ENCODE results near the gene SLC22A2.

The SLC22A2 gene

DNA sequence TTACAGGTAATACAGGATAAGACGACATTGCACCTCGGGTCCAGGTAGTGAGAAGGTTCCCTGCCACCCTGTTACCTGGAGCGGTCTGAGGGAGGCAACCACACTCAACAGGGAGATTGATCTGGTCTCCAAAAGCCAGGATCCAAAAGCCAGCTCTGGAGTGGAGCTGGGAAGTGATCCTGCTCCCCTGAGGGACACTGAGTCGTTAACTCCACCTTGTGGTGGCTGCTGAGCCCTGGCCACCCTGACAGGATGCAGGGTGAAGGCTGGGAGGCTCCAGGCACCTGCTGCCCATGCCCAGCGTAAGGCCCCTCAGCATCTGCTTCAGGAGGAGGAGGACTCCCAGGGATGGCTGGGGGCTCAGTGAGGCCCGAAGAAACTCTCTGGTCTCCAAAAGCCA is 38.7 kb upstream of the SLC22A2 start:
- Histone ChIP-seq H3K4me2 (ENCODE audit: low read length, poor library complexity, severe bottlenecking) (no peak overlapping the region), H2AFZ (ENCODE audit: low read depth, low read length) (no peak overlapping the region), H3K9ac (ENCODE audit: low read length) (no peak overlapping the region), H3K4ac (ENCODE audit: low read depth in 1 of 2, low read length in 2 of 2) (no peak overlapping the region), H3K9me3 (ENCODE audit: control insufficient read depth, low read length) (no peaks in the 10 kb centered on the region), H2BK5ac (ENCODE audit: low read depth, low read length, poor library complexity, severe bottlenecking) (no peak overlapping the region), H3K27ac (ENCODE audit: low read length, poor library complexity, severe bottlenecking) (no peak overlapping the region), H3K4me3 (ENCODE audit: insufficient read depth in 1 of 2, low read depth in 1 of 2, low read length in 2 of 2) (no peak overlapping the region), H3K27me3 (ENCODE audit: control insufficient read depth in 1 of 2, insufficient read depth in 1 of 2, low read length in 2 of 2) (no peaks in the 10 kb centered on the region), H4K8ac (ENCODE audit: low read length) (no peak overlapping the region), H2BK12ac (ENCODE audit: low read length in 2 of 2) (no peak overlapping the region), H3K14ac (ENCODE audit: low read length in 2 of 2) (no peak overlapping the region), H3K4me1 (ENCODE audit: control insufficient read depth, insufficient read depth, low read depth, low read length) (peaks cover 3% of the 10 kb centered on the region), H2BK15ac (ENCODE audit: low read depth, poor library complexity, severe bottlenecking) (no peak overlapping the region), H2AK5ac (ENCODE audit: low read length, severe bottlenecking) (no peak overlapping the region), H3K18ac (ENCODE audit: low read depth in 1 of 2, low read length in 2 of 2) (no peak overlapping the region), H2BK120ac (ENCODE audit: low read depth, low read length) (no peak overlapping the region), H3K36me3 (ENCODE audit: control insufficient read depth in 1 of 2, insufficient read depth in 2 of 2, low read depth in 1 of 2, low read length in 2 of 2) (no peaks in the 10 kb centered on the region), H3K79me1 (replicated peaks; ENCODE audit: low read length, poor library complexity, severe bottlenecking) (no peaks in the 10 kb centered on the region), H4K91ac (ENCODE audit: low read length) (no peak overlapping the region), H3K23ac (ENCODE audit: low read length in 2 of 2) (no peak overlapping the region)
- DNase-seq, result no peak
- WGBS, result 62% methylated on average over 6 of the region's 6 CpGs

DNA sequence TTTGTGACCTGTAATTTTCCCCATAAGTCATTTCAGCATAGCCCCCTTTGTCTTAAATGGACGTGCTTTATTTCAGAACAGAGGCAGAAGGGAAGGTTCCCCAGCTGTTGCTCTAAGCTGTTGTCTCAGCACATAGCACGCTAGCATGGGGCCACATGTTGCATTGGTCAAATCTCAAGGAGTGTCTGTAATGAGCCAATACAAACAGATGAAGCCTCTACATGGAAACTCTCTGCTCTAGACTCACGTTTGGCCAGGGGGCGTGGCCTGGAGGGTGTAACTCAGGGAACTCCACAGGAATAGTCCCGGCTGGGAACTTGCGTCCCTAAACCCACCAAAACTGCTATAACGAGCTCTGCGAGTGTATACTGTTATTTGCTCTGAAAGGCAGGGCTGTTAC is 35.2 kb upstream of the SLC22A2 start:
- Histone ChIP-seq H3K79me1 (replicated peaks; ENCODE audit: low read length, poor library complexity, severe bottlenecking) (no peaks in the 10 kb centered on the region), H3K18ac (ENCODE audit: low read depth in 1 of 2, low read length in 2 of 2) (no peak overlapping the region), H3K27me3 (ENCODE audit: control insufficient read depth in 1 of 2, insufficient read depth in 1 of 2, low read length in 2 of 2) (no peaks in the 10 kb centered on the region), H3K27ac (ENCODE audit: low read length, poor library complexity, severe bottlenecking) (no peak overlapping the region), H3K4me1 (ENCODE audit: control insufficient read depth, insufficient read depth, low read depth, low read length) (no peaks in the 10 kb centered on the region), H2BK5ac (ENCODE audit: low read depth, low read length, poor library complexity, severe bottlenecking) (no peak overlapping the region), H3K23ac (ENCODE audit: low read length in 2 of 2) (no peak overlapping the region), H3K14ac (ENCODE audit: low read length in 2 of 2) (no peak overlapping the region), H2BK12ac (ENCODE audit: low read length in 2 of 2) (no peak overlapping the region), H3K9me3 (ENCODE audit: control insufficient read depth, low read length) (no peaks in the 10 kb centered on the region), H2AFZ (ENCODE audit: low read depth, low read length) (no peak overlapping the region), H4K91ac (ENCODE audit: low read length) (no peak overlapping the region), H2AK5ac (ENCODE audit: low read length, severe bottlenecking) (no peak overlapping the region), H3K9ac (ENCODE audit: low read length) (no peak overlapping the region), H2BK15ac (ENCODE audit: low read depth, poor library complexity, severe bottlenecking) (no peak overlapping the region), H3K4ac (ENCODE audit: low read depth in 1 of 2, low read length in 2 of 2) (no peak overlapping the region), H4K8ac (ENCODE audit: low read length) (no peak overlapping the region), H2BK120ac (ENCODE audit: low read depth, low read length) (no peak overlapping the region), H3K4me3 (ENCODE audit: insufficient read depth in 1 of 2, low read depth in 1 of 2, low read length in 2 of 2) (no peak overlapping the region), H3K4me2 (ENCODE audit: low read length, poor library complexity, severe bottlenecking) (no peak overlapping the region), H3K36me3 (ENCODE audit: control insufficient read depth in 1 of 2, insufficient read depth in 2 of 2, low read depth in 1 of 2, low read length in 2 of 2) (no peaks in the 10 kb centered on the region)
- 59% methylated on average over 8 of the region's 8 CpGs for WGBS
- DNase-seq, result no peak

DNA sequence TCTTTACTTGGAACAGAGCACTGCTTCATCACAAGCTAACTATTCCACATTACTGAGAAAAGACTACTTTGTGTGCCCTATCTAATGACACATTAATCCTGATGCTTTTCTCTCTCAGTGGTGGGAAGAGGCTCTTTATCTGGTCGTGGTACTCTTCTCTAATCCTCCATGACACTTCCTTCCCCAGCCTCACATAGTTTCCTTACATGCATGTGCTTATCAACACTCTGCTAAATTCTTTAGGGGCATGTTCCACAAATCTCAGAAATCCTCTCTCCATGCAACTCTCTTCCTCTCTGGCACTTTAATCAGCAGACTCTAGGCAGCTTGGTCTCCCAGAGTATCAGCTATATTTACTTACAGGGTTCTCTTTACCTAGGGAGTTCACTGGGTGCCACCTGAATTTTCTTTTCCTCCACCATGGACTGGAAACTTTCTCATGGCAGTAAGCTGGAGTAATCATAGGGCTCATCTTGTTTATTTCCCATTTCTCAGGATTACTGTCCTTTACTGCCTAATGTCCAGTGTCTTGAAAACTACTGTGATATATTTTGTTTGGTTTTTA is 27.0 kb upstream of the SLC22A2 start:
- Histone ChIP-seq H3K23ac (ENCODE audit: low read length in 2 of 2) (no peak overlapping the region), H3K18ac (ENCODE audit: low read depth in 1 of 2, low read length in 2 of 2) (no peak overlapping the region), H3K4me2 (ENCODE audit: low read length, poor library complexity, severe bottlenecking) (no peak overlapping the region), H3K79me1 (replicated peaks; ENCODE audit: low read length, poor library complexity, severe bottlenecking) (no peaks in the 10 kb centered on the region), H2AK5ac (ENCODE audit: low read length, severe bottlenecking) (no peak overlapping the region), H3K14ac (ENCODE audit: low read length in 2 of 2) (no peak overlapping the region), H2BK15ac (ENCODE audit: low read depth, poor library complexity, severe bottlenecking) (no peak overlapping the region), H2BK12ac (ENCODE audit: low read length in 2 of 2) (no peak overlapping the region), H3K36me3 (ENCODE audit: control insufficient read depth in 1 of 2, insufficient read depth in 2 of 2, low read depth in 1 of 2, low read length in 2 of 2) (no peaks in the 10 kb centered on the region), H3K9me3 (ENCODE audit: control insufficient read depth, low read length) (no peaks in the 10 kb centered on the region), H3K4ac (ENCODE audit: low read depth in 1 of 2, low read length in 2 of 2) (no peak overlapping the region), H3K27ac (ENCODE audit: low read length, poor library complexity, severe bottlenecking) (no peak overlapping the region), H2BK120ac (ENCODE audit: low read depth, low read length) (no peak overlapping the region), H3K4me1 (ENCODE audit: control insufficient read depth, insufficient read depth, low read depth, low read length) (no peaks in the 10 kb centered on the region), H2AFZ (ENCODE audit: low read depth, low read length) (no peak overlapping the region), H4K8ac (ENCODE audit: low read length) (no peak overlapping the region), H2BK5ac (ENCODE audit: low read depth, low read length, poor library complexity, severe bottlenecking) (no peak overlapping the region), H3K9ac (ENCODE audit: low read length) (no peak overlapping the region), H3K27me3 (ENCODE audit: control insufficient read depth in 1 of 2, insufficient read depth in 1 of 2, low read length in 2 of 2) (no peaks in the 10 kb centered on the region), H4K91ac (ENCODE audit: low read length) (no peak overlapping the region), H3K4me3 (ENCODE audit: insufficient read depth in 1 of 2, low read depth in 1 of 2, low read length in 2 of 2) (no peak overlapping the region)
- no peak for DNase-seq
- 4% methylated on average over 1 of the region's 1 CpG for WGBS

DNA sequence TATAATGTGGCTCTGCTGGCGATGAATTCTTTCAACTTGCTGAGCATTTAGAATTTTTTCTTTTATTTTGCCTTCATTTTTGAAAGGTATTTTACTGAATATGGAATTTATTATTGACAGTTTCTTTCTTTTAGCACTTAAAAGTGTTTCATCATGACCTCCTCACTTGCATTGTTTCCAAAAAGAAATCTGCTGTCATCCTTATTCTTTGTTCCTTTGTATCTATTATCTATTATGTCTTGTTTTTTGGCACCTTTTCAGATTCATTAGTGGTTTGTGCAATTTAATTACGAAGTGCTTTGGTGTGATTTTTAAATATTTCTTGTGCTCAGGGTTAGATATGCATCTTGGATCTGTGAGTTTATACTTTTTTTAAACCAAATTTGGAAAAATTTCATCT is 26.0 kb upstream of the SLC22A2 start:
- H3K79me1 ChIP-seq (replicated peaks; ENCODE audit: low read length, poor library complexity, severe bottlenecking), result no peaks in the 10 kb centered on the region
- WGBS, result no CpG with 5 or more reads among the region's 2 CpGs

More for the DNA sequence above, 26.0 kb upstream of the SLC22A2 start:
- H3K4me1 ChIP-seq (ENCODE audit: control insufficient read depth, insufficient read depth, low read depth, low read length), result no peaks in the 10 kb centered on the region
- H3K9me3 ChIP-seq (ENCODE audit: control insufficient read depth, low read length), result no peaks in the 10 kb centered on the region
- H2BK5ac ChIP-seq (ENCODE audit: low read depth, low read length, poor library complexity, severe bottlenecking), result no peak overlapping the region
- H4K8ac ChIP-seq (ENCODE audit: low read length), result no peak overlapping the region
- H3K9ac ChIP-seq (ENCODE audit: low read length), result no peak overlapping the region
- H3K27ac ChIP-seq (ENCODE audit: low read length, poor library complexity, severe bottlenecking), result no peak overlapping the region
- no peak overlapping the region for H3K4ac ChIP-seq (ENCODE audit: low read depth in 1 of 2, low read length in 2 of 2)
- H4K91ac ChIP-seq (ENCODE audit: low read length), result no peak overlapping the region
- no peak overlapping the region for H2BK12ac ChIP-seq (ENCODE audit: low read length in 2 of 2)
- no peak overlapping the region for H2BK120ac ChIP-seq (ENCODE audit: low read depth, low read length)
- H2AFZ ChIP-seq (ENCODE audit: low read depth, low read length), result no peak overlapping the region
- H3K4me2 ChIP-seq (ENCODE audit: low read length, poor library complexity, severe bottlenecking), result no peak overlapping the region
- H3K14ac ChIP-seq (ENCODE audit: low read length in 2 of 2), result no peak overlapping the region
- DNase-seq, result no peak
- no peak overlapping the region for H3K23ac ChIP-seq (ENCODE audit: low read length in 2 of 2)
- H3K4me3 ChIP-seq (ENCODE audit: insufficient read depth in 1 of 2, low read depth in 1 of 2, low read length in 2 of 2), result no peak overlapping the region
- H3K27me3 ChIP-seq (ENCODE audit: control insufficient read depth in 1 of 2, insufficient read depth in 1 of 2, low read length in 2 of 2), result no peaks in the 10 kb centered on the region
- H3K18ac ChIP-seq (ENCODE audit: low read depth in 1 of 2, low read length in 2 of 2), result no peak overlapping the region
- H3K36me3 ChIP-seq (ENCODE audit: control insufficient read depth in 1 of 2, insufficient read depth in 2 of 2, low read depth in 1 of 2, low read length in 2 of 2), result no peaks in the 10 kb centered on the region
- H2AK5ac ChIP-seq (ENCODE audit: low read length, severe bottlenecking), result no peak overlapping the region
- no peak overlapping the region for H2BK15ac ChIP-seq (ENCODE audit: low read depth, poor library complexity, severe bottlenecking)
